CD4-positive, CD25-positive, alpha-beta regulatory T cell (primary cell): Measurements from ENCODE around the gene KSR2. TPM values are rescaled to one million over a fixed set of nuclear protein-coding genes. Genes with fewer than 3 reads are reported as not detected.

Source experiments
- ATAC-seq, 2 donors: fragments of 150-1000 bp; cut with Tn5 transposase; one replicate each; pipeline ENCODE4 v1.10.0; 2021; ENCODE audit warnings: low read depth in 2 of 2, moderate number of reproducible peaks in 2 of 2, moderate library complexity in 1 of 2
- DNase-seq, 3 donors: peaks; one replicate each; pipeline versions ENCODE4 v3.0.0 to v3.0.0-alpha.2; 2012 to 2022; ENCODE audit warnings: mixed read lengths in 1 of 3
- H3K27ac ChIP-seq: one replicate; pipeline ENCODE4 v1.7.0; 2013; ENCODE audit warnings: mild to moderate bottlenecking, low read length; ENCODE audit not compliant: insufficient read depth, poor library complexity, severe bottlenecking
- H3K27me3 ChIP-seq: one replicate; pipeline ENCODE4 v1.7.0; 2013; ENCODE audit warnings: low read length; ENCODE audit not compliant: control insufficient read depth, insufficient read depth
- H3K36me3 ChIP-seq: one replicate; pipeline ENCODE4 v1.7.0; 2013; ENCODE audit warnings: mild to moderate bottlenecking, low read length, moderate library complexity; ENCODE audit not compliant: control insufficient read depth, insufficient read depth
- H3K4me1 ChIP-seq: 2 replicates; pipeline ENCODE4 v1.7.0; 2013; ENCODE audit warnings: mild to moderate bottlenecking, low read length; ENCODE audit not compliant: insufficient read depth, control insufficient read depth, poor library complexity, severe bottlenecking
- H3K4me3 ChIP-seq: one replicate; pipeline ENCODE4 v1.7.0; 2013; ENCODE audit warnings: low read depth, mild to moderate bottlenecking, low read length, moderate library complexity
- H3K9me3 ChIP-seq, 2 experiments: 1 replicate in 1 of 2; 2 replicates in 1 of 2; pipeline ENCODE4 v1.7.0; 2013; ENCODE audit warnings: low read length in 2 of 2, mild to moderate bottlenecking in 1 of 2, moderate library complexity in 1 of 2; ENCODE audit not compliant: control insufficient read depth in 2 of 2
- H3K27ac Mint-ChIP-seq, 3 donors: one replicate each; pipeline ENCODE4 v1.8.0; 2020 to 2022; ENCODE audit warnings: mild to moderate bottlenecking in 3 of 3, mixed read lengths in 3 of 3, moderate library complexity in 2 of 3
- H3K27me3 Mint-ChIP-seq: one replicate; pipeline ENCODE4 v1.8.0; 2022; ENCODE audit warnings: mild to moderate bottlenecking, mixed read lengths
- H3K36me3 Mint-ChIP-seq: one replicate; pipeline ENCODE4 v1.8.0; 2020; ENCODE audit warnings: mixed read lengths
- H3K4me1 Mint-ChIP-seq, 4 donors: one replicate each; pipeline ENCODE4 v1.8.0; 2020 to 2022; ENCODE audit warnings: mixed read lengths in 4 of 4, mild to moderate bottlenecking in 1 of 4
- H3K4me3 Mint-ChIP-seq, 4 donors: one replicate each; pipeline ENCODE4 v1.8.0; 2020 to 2022; ENCODE audit warnings: mild to moderate bottlenecking in 4 of 4, mixed read lengths in 4 of 4, moderate library complexity in 3 of 4
- H3K9me3 Mint-ChIP-seq, 7 donors: one replicate each; pipeline ENCODE4 v1.8.0; 2020 to 2022; ENCODE audit warnings: mixed read lengths in 7 of 7, mild to moderate bottlenecking in 3 of 7, moderate library complexity in 2 of 7
- polyA plus RNA-seq, 4 donors: library from polyadenylated mRNA; unstranded; fragments of 300-500 nt; fragmentation: Illumina TruSeq; gene quantifications; one replicate each; pipeline ENCODE4 v1.2.3, GENCODE V29; 2021
- total RNA-seq: library from RNA; stranded (reverse); gene quantifications from one replicate; pipeline ENCODE4 v1.2.3, GENCODE V29; 2022

KSR2 gene
- total and polyA plus RNA-seq, 5 donors from 2014 or later: 0.20 TPM; not detected in 4

GRCh38 chr12:117854339-117855012 is 114.3 kb downstream of the KSR2 start:
- Histone ChIP-seq H3K27ac (no peak overlapping the region), H3K27me3 (peaks cover 2% of the 10 kb centered on the region), H3K4me1 (peaks cover 3% of the 10 kb centered on the region), H3K9me3 (peaks cover 0 to 7% of the 10 kb centered on the region in 2 experiments), H3K4me3 (no peak overlapping the region), H3K36me3 (no peaks in the 10 kb centered on the region)
- ATAC-seq (no peak), DNase-seq (peak in 1 of 3 donors; percentile 46)
- no peak overlapping the region for H3K27ac Mint-ChIP-seq
- H3K36me3 Mint-ChIP-seq: no peaks in the 10 kb centered on the region
- peaks cover 2% of the 10 kb centered on the region for H3K27me3 Mint-ChIP-seq
- peaks cover 0 to 7% (median 0%) of the 10 kb centered on the region in 7 donors for H3K9me3 Mint-ChIP-seq
- no peak overlapping the region for H3K4me3 Mint-ChIP-seq
- peaks cover 0 to 1% (median 0%) of the 10 kb centered on the region in 4 donors for H3K4me1 Mint-ChIP-seq

- Mint-ChIP-seq H3K4me1 (peaks cover 0 to 1% (median 0%) of the 10 kb centered on the region in 4 donors), H3K4me3 (no peak overlapping the region), H3K9me3 (peaks cover 0 to 7% (median 0%) of the 10 kb centered on the region in 7 donors), H3K36me3 (no peaks in the 10 kb centered on the region), H3K27me3 (peaks cover 7% of the 10 kb centered on the region), H3K27ac (no peak overlapping the region)
- Histone ChIP-seq H3K36me3 (no peaks in the 10 kb centered on the region), H3K27ac (no peak overlapping the region), H3K9me3 (peaks cover 0 to 7% of the 10 kb centered on the region in 2 experiments), H3K27me3 (peaks cover 2% of the 10 kb centered on the region), H3K4me1 (peaks cover 3% of the 10 kb centered on the region), H3K4me3 (no peak overlapping the region)
- ATAC-seq: no peak
- DNase-seq: no peak
These were observed 115.2 kb downstream of the KSR2 start for GRCh38 chr12:117853600-117853999.

GRCh38 chr12:117850048-117850447 is 118.7 kb downstream of the KSR2 start:
- Mint-ChIP-seq H3K36me3 (no peaks in the 10 kb centered on the region), H3K9me3 (peaks cover 0 to 5% (median 1%) of the 10 kb centered on the region in 7 donors), H3K4me3 (no peak overlapping the region), H3K27me3 (peaks cover 12% of the 10 kb centered on the region), H3K4me1 (peaks cover 0 to 1% (median 0%) of the 10 kb centered on the region in 4 donors), H3K27ac (no peak overlapping the region)
- peaks cover 0 to 7% of the 10 kb centered on the region in 2 experiments for H3K9me3 ChIP-seq
- no peak overlapping the region for H3K27ac ChIP-seq
- peak in 1 of 3 donors; percentile 4 for DNase-seq
- no peak overlapping the region for H3K4me3 ChIP-seq
- no peak for ATAC-seq
- H3K36me3 ChIP-seq: no peaks in the 10 kb centered on the region
- peaks cover 2% of the 10 kb centered on the region for H3K27me3 ChIP-seq
- H3K4me1 ChIP-seq: no peaks in the 10 kb centered on the region

GRCh38 chr12:117847371-117847770 is 121.4 kb downstream of the KSR2 start:
- H3K4me1 ChIP-seq: no peaks in the 10 kb centered on the region
- H3K27ac Mint-ChIP-seq: no peak overlapping the region
- H3K4me3 Mint-ChIP-seq: no peak overlapping the region
- peaks cover 0 to 1% (median 0%) of the 10 kb centered on the region in 4 donors for H3K4me1 Mint-ChIP-seq
- no peak for ATAC-seq
- H3K27me3 ChIP-seq: peaks cover 2% of the 10 kb centered on the region
- H3K27ac ChIP-seq: no peak overlapping the region
- no peak overlapping the region for H3K4me3 ChIP-seq
- no peaks in the 10 kb centered on the region for H3K9me3 ChIP-seq
- no peaks in the 10 kb centered on the region for H3K36me3 ChIP-seq
- no peaks in the 10 kb centered on the region for H3K36me3 Mint-ChIP-seq
- DNase-seq: no peak
- H3K27me3 Mint-ChIP-seq: peaks cover 12% of the 10 kb centered on the region
- peaks cover 0 to 7% (median 4%) of the 10 kb centered on the region in 7 donors for H3K9me3 Mint-ChIP-seq

GRCh38 chr12:117845271-117845904 is 123.4 kb downstream of the KSR2 start:
- no peak overlapping the region for H3K27ac ChIP-seq
- no peak overlapping the region for H3K4me3 Mint-ChIP-seq
- peaks cover 0 to 1% (median 0%) of the 10 kb centered on the region in 4 donors for H3K4me1 Mint-ChIP-seq
- H3K9me3 ChIP-seq: no peaks in the 10 kb centered on the region
- DNase-seq (no peak), ATAC-seq (no peak)
- H3K27me3 ChIP-seq: no peaks in the 10 kb centered on the region
- no peak overlapping the region for H3K27ac Mint-ChIP-seq
- H3K36me3 ChIP-seq: no peaks in the 10 kb centered on the region
- H3K4me1 ChIP-seq: no peaks in the 10 kb centered on the region
- H3K36me3 Mint-ChIP-seq: no peaks in the 10 kb centered on the region
- no peak overlapping the region for H3K4me3 ChIP-seq
- H3K9me3 Mint-ChIP-seq: peaks cover 0 to 7% (median 3%) of the 10 kb centered on the region in 7 donors
- peaks cover 12% of the 10 kb centered on the region for H3K27me3 Mint-ChIP-seq

GRCh38 chr12:117844114-117844830 is 124.5 kb downstream of the KSR2 start:
- Mint-ChIP-seq H3K4me3 (peak overlapping the region in 1 of 4 donors; percentile 21), H3K27me3 (peaks cover 8% of the 10 kb centered on the region), H3K27ac (no peak overlapping the region), H3K9me3 (peaks cover 0 to 7% (median 3%) of the 10 kb centered on the region in 7 donors), H3K36me3 (no peaks in the 10 kb centered on the region), H3K4me1 (no peaks in the 10 kb centered on the region)
- Histone ChIP-seq H3K36me3 (no peaks in the 10 kb centered on the region), H3K9me3 (no peaks in the 10 kb centered on the region), H3K27me3 (no peaks in the 10 kb centered on the region), H3K27ac (no peak overlapping the region), H3K4me3 (no peak overlapping the region), H3K4me1 (no peaks in the 10 kb centered on the region)
- ATAC-seq (no peak), DNase-seq (no peak)

- H3K27me3 ChIP-seq: no peaks in the 10 kb centered on the region
- H3K9me3 Mint-ChIP-seq: peaks cover 0 to 7% (median 3%) of the 10 kb centered on the region in 7 donors
- no peak overlapping the region for H3K27ac Mint-ChIP-seq
- H3K4me1 Mint-ChIP-seq: no peaks in the 10 kb centered on the region
- H3K27me3 Mint-ChIP-seq: peaks cover 4% of the 10 kb centered on the region
- no peaks in the 10 kb centered on the region for H3K36me3 ChIP-seq
- ATAC-seq (no peak), DNase-seq (no peak)
- H3K36me3 Mint-ChIP-seq: no peaks in the 10 kb centered on the region
- no peak overlapping the region for H3K4me3 Mint-ChIP-seq
- no peak overlapping the region for H3K4me3 ChIP-seq
- no peaks in the 10 kb centered on the region for H3K9me3 ChIP-seq
- H3K27ac ChIP-seq: no peak overlapping the region
- H3K4me1 ChIP-seq: no peaks in the 10 kb centered on the region
These were observed 126.2 kb downstream of the KSR2 start for GRCh38 chr12:117842630-117843029.
